ENCODE measurements around the gene KLHL35.

DNA sequence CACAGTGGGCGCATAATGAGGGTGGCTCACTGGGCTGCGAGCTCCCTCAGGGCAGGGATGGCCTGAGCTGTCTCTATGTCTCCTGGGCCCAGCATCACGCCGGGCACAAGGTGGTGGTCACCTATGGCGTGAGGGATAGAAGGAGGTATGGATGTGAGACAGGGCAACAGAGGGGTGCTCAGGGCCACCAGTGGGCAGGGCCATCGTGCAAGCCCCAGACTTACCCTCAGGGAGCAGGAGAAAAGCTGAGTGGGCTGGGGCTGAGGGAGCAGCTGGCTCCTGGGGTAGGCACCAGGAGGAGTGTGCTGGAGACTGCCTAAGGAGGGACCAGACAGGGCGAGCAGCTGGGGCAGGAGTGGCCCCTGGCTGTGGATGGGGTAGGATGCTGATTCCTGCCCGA lies 34.3 kb upstream of the KLHL35 start:
- TF ChIP-seq POLR2A (IDR thresholded peaks at IDR 0.05) = no peak
- TF ChIP-seq, protein P1, sequence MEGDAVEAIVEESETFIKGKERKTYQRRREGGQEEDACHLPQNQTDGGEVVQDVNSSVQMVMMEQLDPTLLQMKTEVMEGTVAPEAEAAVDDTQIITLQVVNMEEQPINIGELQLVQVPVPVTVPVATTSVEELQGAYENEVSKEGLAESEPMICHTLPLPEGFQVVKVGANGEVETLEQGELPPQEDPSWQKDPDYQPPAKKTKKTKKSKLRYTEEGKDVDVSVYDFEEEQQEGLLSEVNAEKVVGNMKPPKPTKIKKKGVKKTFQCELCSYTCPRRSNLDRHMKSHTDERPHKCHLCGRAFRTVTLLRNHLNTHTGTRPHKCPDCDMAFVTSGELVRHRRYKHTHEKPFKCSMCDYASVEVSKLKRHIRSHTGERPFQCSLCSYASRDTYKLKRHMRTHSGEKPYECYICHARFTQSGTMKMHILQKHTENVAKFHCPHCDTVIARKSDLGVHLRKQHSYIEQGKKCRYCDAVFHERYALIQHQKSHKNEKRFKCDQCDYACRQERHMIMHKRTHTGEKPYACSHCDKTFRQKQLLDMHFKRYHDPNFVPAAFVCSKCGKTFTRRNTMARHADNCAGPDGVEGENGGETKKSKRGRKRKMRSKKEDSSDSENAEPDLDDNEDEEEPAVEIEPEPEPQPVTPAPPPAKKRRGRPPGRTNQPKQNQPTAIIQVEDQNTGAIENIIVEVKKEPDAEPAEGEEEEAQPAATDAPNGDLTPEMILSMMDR (IDR thresholded peaks at IDR 0.05) = no peak
